ENCODE results near the gene ZNF559.
A peak's percentile ranks its signal among the peaks of the same experiment; 100 is the strongest.

Gene ZNF559

GRCh38 chr19:9306443-9306842 is 17.5 kb upstream of the ZNF559 start:
- TF ChIP-seq, protein P1, sequence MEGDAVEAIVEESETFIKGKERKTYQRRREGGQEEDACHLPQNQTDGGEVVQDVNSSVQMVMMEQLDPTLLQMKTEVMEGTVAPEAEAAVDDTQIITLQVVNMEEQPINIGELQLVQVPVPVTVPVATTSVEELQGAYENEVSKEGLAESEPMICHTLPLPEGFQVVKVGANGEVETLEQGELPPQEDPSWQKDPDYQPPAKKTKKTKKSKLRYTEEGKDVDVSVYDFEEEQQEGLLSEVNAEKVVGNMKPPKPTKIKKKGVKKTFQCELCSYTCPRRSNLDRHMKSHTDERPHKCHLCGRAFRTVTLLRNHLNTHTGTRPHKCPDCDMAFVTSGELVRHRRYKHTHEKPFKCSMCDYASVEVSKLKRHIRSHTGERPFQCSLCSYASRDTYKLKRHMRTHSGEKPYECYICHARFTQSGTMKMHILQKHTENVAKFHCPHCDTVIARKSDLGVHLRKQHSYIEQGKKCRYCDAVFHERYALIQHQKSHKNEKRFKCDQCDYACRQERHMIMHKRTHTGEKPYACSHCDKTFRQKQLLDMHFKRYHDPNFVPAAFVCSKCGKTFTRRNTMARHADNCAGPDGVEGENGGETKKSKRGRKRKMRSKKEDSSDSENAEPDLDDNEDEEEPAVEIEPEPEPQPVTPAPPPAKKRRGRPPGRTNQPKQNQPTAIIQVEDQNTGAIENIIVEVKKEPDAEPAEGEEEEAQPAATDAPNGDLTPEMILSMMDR (IDR thresholded peaks at IDR 0.05; ENCODE audit: poor library complexity, severe bottlenecking) = no peak

GRCh38 chr19:9308091-9308770 is 15.7 kb upstream of the ZNF559 start:
- Histone ChIP-seq H3K27me3 (ENCODE audit: insufficient read depth, poor library complexity, severe bottlenecking) (no peaks in the 10 kb centered on the region), H3K4me3 (ENCODE audit: severe bottlenecking) (peak overlapping the region; percentile 71), H3K4me1 (ENCODE audit: insufficient read depth, poor library complexity, severe bottlenecking) (peaks cover 17% of the 10 kb centered on the region), H3K9me3 (ENCODE audit: severe bottlenecking) (peaks cover 4% of the 10 kb centered on the region), H3K36me3 (ENCODE audit: low read depth) (peaks cover 32% of the 10 kb centered on the region), H3K27ac (ENCODE audit: poor library complexity, severe bottlenecking) (peak overlapping the region; percentile 93)
- ATAC-seq (ENCODE audit: low read depth) = no peak
- TF ChIP-seq, protein P1 (IDR thresholded peaks at IDR 0.05; ENCODE audit: poor library complexity, severe bottlenecking) = no peak
- no peak for DNase-seq (ENCODE audit: low spot score)

More at GRCh38 chr19:9306443-9306842, 17.5 kb upstream of the ZNF559 start:
- H3K9me3 ChIP-seq (ENCODE audit: severe bottlenecking) = peaks cover 2% of the 10 kb centered on the region
- no peak for DNase-seq (ENCODE audit: low spot score)
- peak; percentile 58 for ATAC-seq (ENCODE audit: low read depth)
- peaks cover 50% of the 10 kb centered on the region for H3K36me3 ChIP-seq (ENCODE audit: low read depth)
- H3K27ac ChIP-seq (ENCODE audit: poor library complexity, severe bottlenecking) = peak overlapping the region; percentile 93
- H3K4me3 ChIP-seq (ENCODE audit: severe bottlenecking) = no peak overlapping the region
- H3K27me3 ChIP-seq (ENCODE audit: insufficient read depth, poor library complexity, severe bottlenecking) = no peaks in the 10 kb centered on the region
- H3K4me1 ChIP-seq (ENCODE audit: insufficient read depth, poor library complexity, severe bottlenecking) = peaks cover 17% of the 10 kb centered on the region

- H3K9me3 ChIP-seq (ENCODE audit: severe bottlenecking) = peaks cover 5% of the 10 kb centered on the region
- H3K4me3 ChIP-seq (ENCODE audit: severe bottlenecking) = peak within 1 kb of the TSS; percentile 71
- no peaks in the 10 kb centered on the region for H3K27me3 ChIP-seq (ENCODE audit: insufficient read depth, poor library complexity, severe bottlenecking)
- TF ChIP-seq, protein P1 (IDR thresholded peaks at IDR 0.05; ENCODE audit: poor library complexity, severe bottlenecking) = no peak
- peaks cover 17% of the 10 kb centered on the region for H3K4me1 ChIP-seq (ENCODE audit: insufficient read depth, poor library complexity, severe bottlenecking)
- DNase-seq (ENCODE audit: low spot score) (peak; percentile 99), ATAC-seq (ENCODE audit: low read depth) (peak; percentile 81)
- peak within 1 kb of the TSS; percentile 93 for H3K27ac ChIP-seq (ENCODE audit: poor library complexity, severe bottlenecking)
- peaks cover 21% of the 10 kb centered on the region for H3K36me3 ChIP-seq (ENCODE audit: low read depth)
Observed at GRCh38 chr19:9309139-9309973, 14.6 kb upstream of the ZNF559 start, which contains the start of gene ZNF699. Gene ZNF699, minus strand, starts transcription at chr19:9309838. Its CDS starts 4,719 bp downstream, at chr19:9305119.

- peak overlapping the region; percentile 71 for H3K4me3 ChIP-seq (ENCODE audit: severe bottlenecking)
- peaks cover 5% of the 10 kb centered on the region for H3K9me3 ChIP-seq (ENCODE audit: severe bottlenecking)
- H3K36me3 ChIP-seq (ENCODE audit: low read depth) = peaks cover 14% of the 10 kb centered on the region
- peak overlapping the region; percentile 93 for H3K27ac ChIP-seq (ENCODE audit: poor library complexity, severe bottlenecking)
- ATAC-seq (ENCODE audit: low read depth) = peak; percentile 79
- H3K4me1 ChIP-seq (ENCODE audit: insufficient read depth, poor library complexity, severe bottlenecking) = peaks cover 17% of the 10 kb centered on the region
- DNase-seq (ENCODE audit: low spot score) = peak; percentile 90
- TF ChIP-seq, protein P1 (IDR thresholded peaks at IDR 0.05; ENCODE audit: poor library complexity, severe bottlenecking) = no peak
- H3K27me3 ChIP-seq (ENCODE audit: insufficient read depth, poor library complexity, severe bottlenecking) = no peaks in the 10 kb centered on the region
Observed at GRCh38 chr19:9309974-9310446, 14.0 kb upstream of the ZNF559 start.

All from RWPE2 (cell line).